MCF 10A (cell line): ENCODE data around the gene SHCBP1L. TPM values are rescaled to one million over a fixed set of nuclear protein-coding genes. Genes with fewer than 3 reads are reported as not detected.

Experiments used
- BruUV-seq: library from RNA; stranded (reverse); fragments of 400-500 nt; replicated peaks from 2 replicates; lab custom pipeline; 2021; lab: Mats Ljungman, UMichigan
- CTCF ChIA-PET: fragments of 300-600 bp; sonication (Branson Sonifier 250); formaldehyde crosslinking; extraction: SDS; loops from one replicate; lab custom pipeline; 2021; ENCODE audit warnings: antibody characterized with exemption, inconsistent platforms; lab: Yijun Ruan, JAX
- POLR2A ChIA-PET: fragments of 300-600, 350-650 bp; sonication (Branson Sonifier 250); formaldehyde crosslinking; extraction: SDS; loops from one replicate; lab custom pipeline; 2020; ENCODE audit warnings: antibody characterized with exemption, inconsistent platforms; lab: Yijun Ruan, JAX
- DNase-seq: peaks from one replicate; pipeline ENCODE4 v3.0.0-alpha.2; 2018; ENCODE audit not compliant: unreplicated experiment
- H3K27ac Mint-ChIP-seq: one replicate; pipeline ENCODE4 v1.8.0; 2022; ENCODE audit warnings: mild to moderate bottlenecking, low read depth, mixed read lengths; ENCODE audit not compliant: unreplicated experiment
- H3K27me3 Mint-ChIP-seq: one replicate; pipeline ENCODE4 v1.8.0; 2022; ENCODE audit warnings: mixed read lengths; ENCODE audit not compliant: insufficient read depth, unreplicated experiment
- H3K36me3 Mint-ChIP-seq: one replicate; pipeline ENCODE4 v1.8.0; 2022; ENCODE audit warnings: mild to moderate bottlenecking, moderate library complexity, mixed read lengths; ENCODE audit not compliant: insufficient read depth, unreplicated experiment
- H3K4me1 Mint-ChIP-seq: one replicate; pipeline ENCODE4 v1.8.0; 2022; ENCODE audit warnings: mixed read lengths; ENCODE audit not compliant: insufficient read depth, unreplicated experiment
- H3K4me3 Mint-ChIP-seq: one replicate; pipeline ENCODE4 v1.8.0; 2022; ENCODE audit warnings: mild to moderate bottlenecking, moderate library complexity, mixed read lengths; ENCODE audit not compliant: unreplicated experiment
- H3K9me3 Mint-ChIP-seq: one replicate; pipeline ENCODE4 v1.8.0; 2022; ENCODE audit warnings: mixed read lengths; ENCODE audit not compliant: unreplicated experiment
- intact Hi-C: fragments of 100-400 bp; cut with micrococcal nuclease; formaldehyde crosslinking; loops from 2 replicates; pipeline ENCODE4 v1.14.1; 2022
- total RNA-seq: library from RNA; stranded (reverse); gene quantifications from 2 replicates; pipeline ENCODE4 v1.2.3, GENCODE V29; 2022
- TF ChIP-seq, protein P1 (sequence below): fragments of 200-600 bp; IDR thresholded peaks from one replicate; pipeline ENCODE4 v1.8.0; 2022; ENCODE audit warnings: antibody characterized with exemption, mild to moderate bottlenecking; ENCODE audit not compliant: unreplicated experiment

SHCBP1L gene
- total RNA-seq, 1 experiment from 2014 or later, result not detected

GRCh38 chr1:182990413-182991144 is 37.6 kb upstream of the SHCBP1L start:
- CTCF ChIA-PET, result interaction anchor here (0.7 to 0.8 kb wide), 2 partner anchors 28 to 49 kb away, joined by 3 to 4 read pairs; no protein-coding TSS in a partner anchor
- H3K27ac Mint-ChIP-seq, result no peak overlapping the region

GRCh38 chr1:182985876-182986275 is 32.9 kb upstream of the SHCBP1L start:
- no TSS peak for BruUV-seq
- no peak overlapping the region for H3K27ac Mint-ChIP-seq
- TF ChIP-seq, protein P1, sequence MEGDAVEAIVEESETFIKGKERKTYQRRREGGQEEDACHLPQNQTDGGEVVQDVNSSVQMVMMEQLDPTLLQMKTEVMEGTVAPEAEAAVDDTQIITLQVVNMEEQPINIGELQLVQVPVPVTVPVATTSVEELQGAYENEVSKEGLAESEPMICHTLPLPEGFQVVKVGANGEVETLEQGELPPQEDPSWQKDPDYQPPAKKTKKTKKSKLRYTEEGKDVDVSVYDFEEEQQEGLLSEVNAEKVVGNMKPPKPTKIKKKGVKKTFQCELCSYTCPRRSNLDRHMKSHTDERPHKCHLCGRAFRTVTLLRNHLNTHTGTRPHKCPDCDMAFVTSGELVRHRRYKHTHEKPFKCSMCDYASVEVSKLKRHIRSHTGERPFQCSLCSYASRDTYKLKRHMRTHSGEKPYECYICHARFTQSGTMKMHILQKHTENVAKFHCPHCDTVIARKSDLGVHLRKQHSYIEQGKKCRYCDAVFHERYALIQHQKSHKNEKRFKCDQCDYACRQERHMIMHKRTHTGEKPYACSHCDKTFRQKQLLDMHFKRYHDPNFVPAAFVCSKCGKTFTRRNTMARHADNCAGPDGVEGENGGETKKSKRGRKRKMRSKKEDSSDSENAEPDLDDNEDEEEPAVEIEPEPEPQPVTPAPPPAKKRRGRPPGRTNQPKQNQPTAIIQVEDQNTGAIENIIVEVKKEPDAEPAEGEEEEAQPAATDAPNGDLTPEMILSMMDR, result no peak
- no peaks in the 10 kb centered on the region for H3K36me3 Mint-ChIP-seq
- no peaks in the 10 kb centered on the region for H3K9me3 Mint-ChIP-seq
- POLR2A ChIA-PET, result no interaction called here
- CTCF ChIA-PET, result no interaction called here
- DNase-seq, result no peak
- H3K4me3 Mint-ChIP-seq, result no peak overlapping the region
- H3K4me1 Mint-ChIP-seq, result peaks cover 13% of the 10 kb centered on the region
- no peaks in the 10 kb centered on the region for H3K27me3 Mint-ChIP-seq
- intact Hi-C loops, result no loop called here

More at GRCh38 chr1:182990413-182991144, 37.6 kb upstream of the SHCBP1L start:
- no peak overlapping the region for H3K4me3 Mint-ChIP-seq
- H3K27me3 Mint-ChIP-seq, result no peaks in the 10 kb centered on the region
- H3K36me3 Mint-ChIP-seq, result no peaks in the 10 kb centered on the region
- H3K9me3 Mint-ChIP-seq, result no peaks in the 10 kb centered on the region
- no TSS peak for BruUV-seq
- DNase-seq, result peak; percentile 16
- peaks cover 6% of the 10 kb centered on the region for H3K4me1 Mint-ChIP-seq
- intact Hi-C loops, result no loop called here
- TF ChIP-seq, protein P1, result no peak
- POLR2A ChIA-PET, result interaction anchor here (1.5 to 1.6 kb wide), 2 partner anchors 10 to 31 kb away, joined by 3 to 6 read pairs; no protein-coding TSS in a partner anchor

- intact Hi-C loops, result no loop called here
- no peak overlapping the region for H3K27ac Mint-ChIP-seq
- H3K4me3 Mint-ChIP-seq, result no peak overlapping the region
- ChIA-PET POLR2A (interaction anchor here (0.7 kb wide), 1 partner anchor 43 kb away, joined by 3 read pairs; no protein-coding TSS in a partner anchor), CTCF (interaction anchor here (0.6 kb wide), 1 partner anchor 83 kb away, joined by 4 read pairs; no protein-coding TSS in a partner anchor)
- H3K27me3 Mint-ChIP-seq, result no peaks in the 10 kb centered on the region
- H3K36me3 Mint-ChIP-seq, result no peaks in the 10 kb centered on the region
- H3K9me3 Mint-ChIP-seq, result no peaks in the 10 kb centered on the region
- no TSS peak for BruUV-seq
- TF ChIP-seq, protein P1, result no peak
- no peak for DNase-seq
- peaks cover 7% of the 10 kb centered on the region for H3K4me1 Mint-ChIP-seq
These were observed 31.7 kb upstream of the SHCBP1L start for GRCh38 chr1:182984621-182985020.

GRCh38 chr1:182984138-182984537 is 31.2 kb upstream of the SHCBP1L start:
- H3K27ac Mint-ChIP-seq, result no peak overlapping the region
- CTCF ChIA-PET, result interaction anchor here (1.1 kb wide), 1 partner anchor 21 kb away, joined by 3 read pairs; no protein-coding TSS in a partner anchor

More at GRCh38 chr1:182984138-182984537, 31.2 kb upstream of the SHCBP1L start:
- no TSS peak for BruUV-seq
- no peak overlapping the region for H3K4me3 Mint-ChIP-seq
- POLR2A ChIA-PET, result interaction anchor here (0.7 kb wide), 1 partner anchor 40 kb away, joined by 3 read pairs; no protein-coding TSS in a partner anchor
- intact Hi-C loops, result no loop called here
- peak; percentile 35 for DNase-seq
- H3K4me1 Mint-ChIP-seq, result peaks cover 7% of the 10 kb centered on the region
- no peaks in the 10 kb centered on the region for H3K27me3 Mint-ChIP-seq
- no peaks in the 10 kb centered on the region for H3K36me3 Mint-ChIP-seq
- TF ChIP-seq, protein P1, result no peak
- H3K9me3 Mint-ChIP-seq, result no peaks in the 10 kb centered on the region
